Neural cell (in vitro differentiated cells): Measurements from ENCODE around the gene TNNI3. TPM values are rescaled to one million over a fixed set of nuclear protein-coding genes. Genes with fewer than 3 reads are reported as not detected.

Experiments used
- H2AFZ ChIP-seq: fragments of 200-600, 300-800 bp; sonication (generic), shearing (Covaris generic); 2 replicates; pipeline ENCODE4 v1.6.0; 2014; ENCODE audit warnings: low read depth, mild to moderate bottlenecking, antibody characterized with exemption, low read length, moderate library complexity
- H3F3A ChIP-seq: fragments of 200-600 bp; shearing (Covaris generic); 2 replicates; pipeline ENCODE4 v1.6.1; 2016; ENCODE audit warnings: mild to moderate bottlenecking, moderate library complexity, mixed read lengths, antibody characterized with exemption, low read length; ENCODE audit not compliant: insufficient read depth, poor library complexity, severe bottlenecking
- H3K27ac ChIP-seq: fragments of 200-600, 300-800 bp; sonication (generic), shearing (Covaris generic); 2 replicates; pipeline ENCODE4 v1.5.1; 2014; ENCODE audit warnings: mild to moderate bottlenecking, low read length, moderate library complexity
- H3K27me3 ChIP-seq: fragments of 300-800, 200-600 bp; sonication (generic), shearing (Covaris generic); 2 replicates; pipeline ENCODE4 v1.6.0; 2014; ENCODE audit warnings: mild to moderate bottlenecking, low read depth, low read length, moderate library complexity; ENCODE audit not compliant: insufficient read depth
- H3K36me3 ChIP-seq: fragments of 300-800, 200-600 bp; sonication (generic), shearing (Covaris generic); 2 replicates; pipeline ENCODE4 v1.5.1; 2014; ENCODE audit warnings: mild to moderate bottlenecking, antibody characterized with exemption, low read length, moderate library complexity; ENCODE audit not compliant: insufficient read depth
- H3K4me2 ChIP-seq: fragments of 300-800, 200-600 bp; sonication (generic), shearing (Covaris generic); 2 replicates; pipeline ENCODE4 v1.6.0; 2014; ENCODE audit warnings: mild to moderate bottlenecking, low read length
- H3K4me3 ChIP-seq: fragments of 300-800, 200-600 bp; sonication (generic), shearing (Covaris generic); 2 replicates; pipeline ENCODE4 v1.5.1; 2014; ENCODE audit warnings: mild to moderate bottlenecking, low read length, moderate library complexity
- H3K79me2 ChIP-seq: fragments of 200-600 bp; shearing (Covaris generic); replicated peaks from 2 replicates; pipeline ENCODE4 v1.6.0; 2014; ENCODE audit warnings: mild to moderate bottlenecking, low read length, moderate library complexity; ENCODE audit not compliant: insufficient read depth
- H3K9ac ChIP-seq: fragments of 300-800, 200-600 bp; sonication (generic), shearing (Covaris generic); 2 replicates; pipeline ENCODE4 v1.6.1; 2016; ENCODE audit warnings: mild to moderate bottlenecking, low read length, mixed read lengths
- H3K9me2 ChIP-seq: fragments of 200-600 bp; shearing (Covaris generic); 2 replicates; pipeline ENCODE4 v1.6.1; 2016; ENCODE audit warnings: mild to moderate bottlenecking, low read length, mixed read lengths; ENCODE audit not compliant: insufficient read depth
- H3K9me3 ChIP-seq: fragments of 200-600, 300-800 bp; sonication (generic), shearing (Covaris generic); 2 replicates; pipeline ENCODE4 v1.6.1; 2016; ENCODE audit warnings: mild to moderate bottlenecking, mixed run types, low read length, moderate library complexity, mixed read lengths
- H4K20me1 ChIP-seq: fragments of 200-600 bp; shearing (Covaris generic); 2 replicates; pipeline ENCODE4 v1.6.1; 2016; ENCODE audit warnings: mild to moderate bottlenecking, mixed run types; ENCODE audit not compliant: insufficient read depth
- MXI1 ChIP-seq: fragments of 450-650 bp; conservative IDR thresholded peaks from 2 replicates; pipeline ENCODE4 v1.6.1; 2014; ENCODE audit warnings: antibody characterized with exemption, mild to moderate bottlenecking; ENCODE audit not compliant: poor library complexity, severe bottlenecking
- RAD21 ChIP-seq: fragments of 450-650 bp; conservative IDR thresholded peaks from 2 replicates; pipeline ENCODE4 v1.6.1; 2014; ENCODE audit warnings: antibody characterized with exemption, mild to moderate bottlenecking, moderate library complexity
- polyA plus RNA-seq: library from polyadenylated mRNA; depleted of rRNA; stranded (reverse); fragments of >200 nt; gene quantifications from 2 replicates; pipeline ENCODE4 v1.2.3, GENCODE V29; 2014
- small RNA-seq, 3 experiments: library from RNA; depleted of rRNA; stranded (forward); fragments of <200 nt; gene quantifications; one replicate each; pipeline ENCODE3, GENCODE V24; 2012

The TNNI3 gene
- polyA plus RNA-seq, 1 donor from 2014 or later = 22.5 TPM

- Histone ChIP-seq H3K4me3 (no peak overlapping the region), H3F3A (no peaks in the 10 kb centered on the region), H3K4me2 (no peak overlapping the region), H3K9me3 (peaks cover 8% of the 10 kb centered on the region), H3K79me2 (no peaks in the 10 kb centered on the region), H3K9me2 (no peaks in the 10 kb centered on the region), H3K36me3 (peaks cover 4% of the 10 kb centered on the region), H3K9ac (no peak overlapping the region), H2AFZ (no peak overlapping the region), H3K27ac (no peak overlapping the region), H4K20me1 (no peaks in the 10 kb centered on the region), H3K27me3 (no peaks in the 10 kb centered on the region)
- TF ChIP-seq MXI1 (no peak), RAD21 (no peak)
Observed at GRCh38 chr19:55103190-55103589, 54.3 kb downstream of the TNNI3 start.

Small RNA genes lying within 50 kb of the gene (small RNA-seq; reads per million reads assigned to genes)
- gene MIR7975 (0 reads per million in 3 experiments), gene RF01210 (0 reads per million in 3 experiments)

Other genes starting within 250 kb of the TNNI3 start
- gene NLRP7, start 210.2 kb downstream of the TNNI3 start, polyA plus RNA-seq = not detected in 2 replicates
- not detected in 2 replicates for gene NLRP2, start 191.4 kb downstream of the TNNI3 start, polyA plus RNA-seq
- 0.31 TPM in 1 of 2 replicates, not detected in the other for gene GP6, start 119.5 kb downstream of the TNNI3 start, polyA plus RNA-seq
- gene RDH13, start 94.6 kb downstream of the TNNI3 start, polyA plus RNA-seq = 9.8 and 14.2 TPM in 2 replicates
- gene EPS8L1, start 81.9 kb downstream of the TNNI3 start, polyA plus RNA-seq = 25.5 and 28.0 TPM in 2 replicates
- gene PPP1R12C, start 40.1 kb downstream of the TNNI3 start, polyA plus RNA-seq = 109 and 137 TPM in 2 replicates
- gene TNNT1, start 8.5 kb downstream of the TNNI3 start, polyA plus RNA-seq = 4.0 and 6.2 TPM in 2 replicates
- 0.38 and 2.2 TPM in 2 replicates for gene DNAAF3, start 8.9 kb upstream of the TNNI3 start, polyA plus RNA-seq
- gene SYT5, start 22.6 kb upstream of the TNNI3 start, polyA plus RNA-seq = 210 and 237 TPM in 2 replicates
- 0.54 and 0.56 TPM in 2 replicates for gene PTPRH, start 51.8 kb upstream of the TNNI3 start, polyA plus RNA-seq
- 0.84 and 2.3 TPM in 2 replicates for gene TMEM86B, start 71.0 kb upstream of the TNNI3 start, polyA plus RNA-seq
- 20.0 and 33.0 TPM in 2 replicates for gene PPP6R1, start 101.3 kb upstream of the TNNI3 start, polyA plus RNA-seq
- 61.1 and 86.8 TPM in 2 replicates for gene HSPBP1, start 122.4 kb upstream of the TNNI3 start, polyA plus RNA-seq
- gene BRSK1, start 126.3 kb upstream of the TNNI3 start, polyA plus RNA-seq = 213 and 244 TPM in 2 replicates
- gene TMEM150B, start 167.6 kb upstream of the TNNI3 start, polyA plus RNA-seq = not detected in 2 replicates
- 50.9 and 72.1 TPM in 2 replicates for gene KMT5C, start 182.1 kb upstream of the TNNI3 start, polyA plus RNA-seq
- 0.17 TPM in 1 of 2 replicates, not detected in the other for gene COX6B2, start 197.0 kb upstream of the TNNI3 start, polyA plus RNA-seq
- gene GARIN5B, start 205.5 kb upstream of the TNNI3 start, polyA plus RNA-seq = not detected in 2 replicates
- 0.62 and 1.7 TPM in 2 replicates for gene IL11, start 212.7 kb upstream of the TNNI3 start, polyA plus RNA-seq
- gene TMEM190, start 219.1 kb upstream of the TNNI3 start, polyA plus RNA-seq = not detected in 2 replicates
- not detected in 2 replicates for gene TMEM238, start 226.6 kb upstream of the TNNI3 start, polyA plus RNA-seq
- gene RPL28, start 228.2 kb upstream of the TNNI3 start, polyA plus RNA-seq = 135 and 195 TPM in 2 replicates